Stimulated activated CD4-positive, alpha-beta T cell treated with anti-CD3 and anti-CD28 coated beads, Interleukin-4, amount 100 ng/mL, for 24 hours (primary cell): ENCODE results near the gene EXOC3L1.

Experiments
- DNase-seq: peaks from one replicate; pipeline ENCODE4 v3.0.0-alpha.2; 2020

The EXOC3L1 gene

GRCh38 chr16:67195676-67196075 lies 5.7 kb upstream of the EXOC3L1 start:
- no peak for DNase-seq

GRCh38 chr16:67194260-67194659 lies 4.3 kb upstream of the EXOC3L1 start:
- no peak for DNase-seq

GRCh38 chr16:67193536-67193935 lies 3.6 kb upstream of the EXOC3L1 start:
- no peak for DNase-seq

GRCh38 chr16:67192781-67193361 lies 2.9 kb upstream of the EXOC3L1 start:
- no peak for DNase-seq

GRCh38 chr16:67191995-67192681 lies 2.2 kb upstream of the EXOC3L1 start, which contains the start of gene E2F4:
Gene E2F4, plus strand, starts transcription at chr16:67192155. Its CDS starts 73 bp downstream, at chr16:67192228.
- peak; percentile 90 for DNase-seq

GRCh38 chr16:67191411-67191994 lies 1.6 kb upstream of the EXOC3L1 start:
- DNase-seq = no peak

GRCh38 chr16:67190448-67191399 lies 788 bp upstream of the EXOC3L1 start:
- no peak for DNase-seq

GRCh38 chr16:67188798-67189197 lies 1.1 kb downstream of the EXOC3L1 start:
- DNase-seq = no peak

- no peak for DNase-seq
Measured at GRCh38 chr16:67188323-67188722, 1.6 kb downstream of the EXOC3L1 start.

GRCh38 chr16:67187175-67187890 lies 2.6 kb downstream of the EXOC3L1 start:
- DNase-seq = no peak

GRCh38 chr16:67186550-67186950 lies 3.4 kb downstream of the EXOC3L1 start:
- DNase-seq = no peak

GRCh38 chr16:67185651-67186134 lies 4.2 kb downstream of the EXOC3L1 start:
- no peak for DNase-seq

GRCh38 chr16:67184995-67185650 lies 4.8 kb downstream of the EXOC3L1 start:
- peak; percentile 88 for DNase-seq

GRCh38 chr16:67184453-67184994 lies 5.4 kb downstream of the EXOC3L1 start:
- no peak for DNase-seq

GRCh38 chr16:67183627-67184452 lies 6.1 kb downstream of the EXOC3L1 start, which contains the start of gene MATCAP1:
Gene MATCAP1, minus strand, starts transcription at chr16:67183963. Its CDS starts 3,353 bp downstream, at chr16:67180610.
- peak; percentile 96 for DNase-seq

- DNase-seq = no peak
Measured at GRCh38 chr16:67183284-67183626, 6.7 kb downstream of the EXOC3L1 start.

GRCh38 chr16:67182288-67182687 lies 7.6 kb downstream of the EXOC3L1 start:
- DNase-seq = no peak

GRCh38 chr16:67181346-67181745 lies 8.6 kb downstream of the EXOC3L1 start:
- no peak for DNase-seq

GRCh38 chr16:67180166-67180565 lies 9.8 kb downstream of the EXOC3L1 start:
- no peak for DNase-seq

GRCh38 chr16:67179421-67180080 lies 10.4 kb downstream of the EXOC3L1 start:
- no peak for DNase-seq
